ENCODE data around the gene ZBTB6.

GRCh38 chr9:122944960-122945888, 32.1 kb upstream of the ZBTB6 start:
- TF ChIP-seq CTCF (conservative IDR thresholded peaks at IDR 0.05 in 1 of 2, IDR thresholded peaks at IDR 0.05 in 1 of 2; ENCODE audit: low read depth in 1 of 2, low read length in 2 of 2) (no peak), EZH2 (IDR thresholded peaks at IDR 0.05; ENCODE audit: low read length, missing control alignments) (no peak)
